T-cell (primary cell): ENCODE data around the gene RASSF3. TPM values are rescaled to one million over a fixed set of nuclear protein-coding genes. Genes with fewer than 3 reads are reported as not detected.
A peak's percentile ranks its signal among the peaks of the same experiment; 100 is the strongest.

Experiments used
- ATAC-seq, 4 experiments: fragments of 200-7000 bp in 3 of 4; fragments of 150-1000 bp in 1 of 4; cut with Tn5 transposase; replicated peaks in 1 of 4; 1 replicate in 3 of 4; 2 replicates in 1 of 4; pipeline ENCODE4 v1.10.0; 2021; ENCODE audit warnings: moderate library complexity in 3 of 4, mild to moderate bottlenecking in 2 of 4, moderate number of reproducible peaks in 1 of 4
- CTCF ChIA-PET, 2 donors: fragments of 300-600 bp; sonication (Branson Sonifier 250); formaldehyde crosslinking; loops; one replicate each; lab custom pipeline; 2022; ENCODE audit warnings: antibody characterized with exemption in 2 of 2; lab: Charles Lee
- POLR2A ChIA-PET, 2 donors: fragments of 300-600 bp; sonication (Branson Sonifier 250); formaldehyde crosslinking; loops; one replicate each; lab custom pipeline; 2022; ENCODE audit warnings: antibody characterized with exemption in 2 of 2; lab: Charles Lee
- DNase-seq, 35 experiments: peaks; one replicate each; pipeline versions ENCODE4 v3.0.0 to v3.0.0-alpha.2; 2013 to 2023
- H3K27ac ChIP-seq: one replicate; pipeline ENCODE4 v1.5.1; 2013; ENCODE audit warnings: low read length
- H3K27me3 ChIP-seq, 2 experiments: replicated peaks in 1 of 2; 1 replicate in 1 of 2; 2 replicates in 1 of 2; pipeline versions ENCODE4 v1.6.1 to v1.7.0; 2013; ENCODE audit warnings: low read length in 1 of 2, mixed read lengths in 1 of 2; ENCODE audit not compliant: control insufficient read depth in 2 of 2, insufficient read depth in 2 of 2; ENCODE audit errors: extremely low read depth in 1 of 2
- H3K36me3 ChIP-seq, 2 donors: 1 replicate in 1 of 2; 2 replicates in 1 of 2; pipeline versions ENCODE4 v1.6.1 to v1.7.0; 2013; ENCODE audit warnings: low read length in 1 of 2; ENCODE audit not compliant: control insufficient read depth in 2 of 2, insufficient read depth in 1 of 2; ENCODE audit errors: extremely low read depth in 1 of 2
- H3K4me1 ChIP-seq, 2 experiments: 1 replicate in 1 of 2; 2 replicates in 1 of 2; pipeline versions ENCODE4 v1.6.1 to v1.7.0; 2013; ENCODE audit warnings: low read length in 2 of 2, mixed read lengths in 1 of 2; ENCODE audit not compliant: insufficient read depth in 2 of 2, control insufficient read depth in 1 of 2; ENCODE audit errors: extremely low read depth in 1 of 2
- H3K4me3 ChIP-seq, 2 donors: 1 replicate in 1 of 2; 2 replicates in 1 of 2; pipeline versions ENCODE4 v1.5.1 to v1.7.0; 2013; ENCODE audit warnings: mild to moderate bottlenecking in 2 of 2, low read length in 1 of 2, moderate library complexity in 1 of 2; ENCODE audit not compliant: control insufficient read depth in 1 of 2; ENCODE audit errors: extremely low read depth in 1 of 2
- H3K9me3 ChIP-seq: 2 replicates; pipeline ENCODE4 v1.7.0; 2013
- H3K27ac Mint-ChIP-seq, 2 donors: one replicate each; pipeline ENCODE4 v1.8.0; 2020 to 2021; ENCODE audit warnings: mild to moderate bottlenecking in 2 of 2, mixed read lengths in 2 of 2
- H3K27me3 Mint-ChIP-seq, 2 donors: one replicate each; pipeline ENCODE4 v1.8.0; 2021 to 2022; ENCODE audit warnings: mixed read lengths in 2 of 2
- H3K36me3 Mint-ChIP-seq: one replicate; pipeline ENCODE4 v1.8.0; 2021; ENCODE audit warnings: mixed read lengths
- H3K4me1 Mint-ChIP-seq, 3 donors: one replicate each; pipeline ENCODE4 v1.8.0; 2020 to 2022; ENCODE audit warnings: mixed read lengths in 3 of 3, mild to moderate bottlenecking in 1 of 3
- H3K4me3 Mint-ChIP-seq, 3 donors: one replicate each; pipeline ENCODE4 v1.8.0; 2020 to 2022; ENCODE audit warnings: mild to moderate bottlenecking in 3 of 3, mixed read lengths in 3 of 3, moderate library complexity in 3 of 3
- H3K9me3 Mint-ChIP-seq, 3 donors: one replicate each; pipeline ENCODE4 v1.8.0; 2020 to 2022; ENCODE audit warnings: mixed read lengths in 3 of 3
- WGBS: methylation state at CpG from one replicate; pipeline ENCODE4 v1.1.5; 2013; ENCODE audit warnings: missing lambda C conversion rate; ENCODE audit not compliant: insufficient coverage; 5-methylcytosine and 5-hydroxymethylcytosine counted together
- total RNA-seq, 35 experiments: library from RNA in 6 of 35; stranded (reverse) in 6 of 35; fragments of 120-200 nt in 1 of 35; gene quantifications; one replicate each; pipeline versions ENCODE4 v1.2.1 to v1.2.4 and lab custom pipeline; 2013 to 2026

RASSF3 gene
- total RNA-seq, 5 donors from 2014 or later (not counting 1 experiment from before 2014, with no cell fraction given): 113 to 167 (median 149) TPM

GRCh38 chr12:64639466-64639865 lies 29.2 kb downstream of the RASSF3 start:
- H3K27me3 Mint-ChIP-seq: no peaks in the 10 kb centered on the region
- peak overlapping the region in 1 of 3 donors; percentile 32 for H3K4me3 Mint-ChIP-seq

GRCh38 chr12:64646318-64646717 lies 36.0 kb downstream of the RASSF3 start:
- H3K27me3 Mint-ChIP-seq: no peaks in the 10 kb centered on the region
- peaks cover 4 to 10% of the 10 kb centered on the region in 2 donors for H3K36me3 ChIP-seq
- peak in 1 of 4 experiments; percentile 23 for ATAC-seq

More at GRCh38 chr12:64639466-64639865, 29.2 kb downstream of the RASSF3 start:
- H3K9me3 ChIP-seq: no peaks in the 10 kb centered on the region
- DNase-seq (no peak), ATAC-seq (no peak)
- H3K27ac ChIP-seq: no peak overlapping the region
- Mint-ChIP-seq H3K9me3 (no peaks in the 10 kb centered on the region), H3K4me1 (peaks cover 76 to 85% (median 83%) of the 10 kb centered on the region in 3 donors), H3K36me3 (peaks cover 30% of the 10 kb centered on the region), H3K27ac (peak overlapping the region; percentile 79 to 83)
- H3K27me3 ChIP-seq: no peaks in the 10 kb centered on the region
- CTCF ChIA-PET: interaction anchor here in 1 of 2 donors (0.6 kb wide), 1 partner anchor 12 kb away, joined by 3 read pairs; no protein-coding TSS in a partner anchor
- POLR2A ChIA-PET: no interaction called here
- WGBS: no CpG with 5 or more reads among the region's 1 CpG
- H3K4me1 ChIP-seq: peaks cover 20 to 65% of the 10 kb centered on the region in 2 experiments
- peaks cover 4 to 7% of the 10 kb centered on the region in 2 donors for H3K36me3 ChIP-seq
- no peak overlapping the region for H3K4me3 ChIP-seq

GRCh38 chr12:64649487-64649886 lies 39.2 kb downstream of the RASSF3 start:
- no peaks in the 10 kb centered on the region for H3K27me3 ChIP-seq
- ATAC-seq (no peak), DNase-seq (no peak)
- no peaks in the 10 kb centered on the region for H3K27me3 Mint-ChIP-seq
- peaks cover 86 to 91% (median 87%) of the 10 kb centered on the region in 3 donors for H3K4me1 Mint-ChIP-seq
- peak overlapping the region in 2 of 3 donors; percentile 3 to 14 for H3K4me3 Mint-ChIP-seq
- CTCF ChIA-PET: interaction anchor here in 1 of 2 donors (0.7 kb wide), 2 partner anchors 29 to 41 kb away, joined by 3 read pairs; no protein-coding TSS in a partner anchor
- peaks cover 22% of the 10 kb centered on the region for H3K36me3 Mint-ChIP-seq
- peak overlapping the region; percentile 72 to 79 for H3K27ac Mint-ChIP-seq
- no peak overlapping the region for H3K4me3 ChIP-seq
- no peak overlapping the region for H3K27ac ChIP-seq
- POLR2A ChIA-PET: interaction anchor here in 1 of 2 donors (0.5 kb wide), 1 partner anchor 16 kb away, joined by 3 read pairs; no protein-coding TSS in a partner anchor
- H3K9me3 Mint-ChIP-seq: no peaks in the 10 kb centered on the region
- 100% methylated on average over 5 of the region's 6 CpGs for WGBS
- peaks cover under 1 to 10% of the 10 kb centered on the region in 2 donors for H3K36me3 ChIP-seq
- peaks cover 26 to 75% of the 10 kb centered on the region in 2 experiments for H3K4me1 ChIP-seq
- H3K9me3 ChIP-seq: no peaks in the 10 kb centered on the region

More at GRCh38 chr12:64646318-64646717, 36.0 kb downstream of the RASSF3 start:
- H3K36me3 Mint-ChIP-seq: peaks cover 25% of the 10 kb centered on the region
- Histone ChIP-seq H3K27ac (no peak overlapping the region), H3K4me1 (peaks cover 25 to 69% of the 10 kb centered on the region in 2 experiments), H3K27me3 (no peaks in the 10 kb centered on the region), H3K9me3 (no peaks in the 10 kb centered on the region), H3K4me3 (no peak overlapping the region)
- peak overlapping the region; percentile 2 to 57 for H3K27ac Mint-ChIP-seq
- no peaks in the 10 kb centered on the region for H3K9me3 Mint-ChIP-seq
- no peak for DNase-seq
- POLR2A ChIA-PET: interaction anchor here in 1 of 2 donors (0.9 kb wide), 1 partner anchor 19 kb away, joined by 5 read pairs; no protein-coding TSS in a partner anchor
- peaks cover 80 to 85% (median 83%) of the 10 kb centered on the region in 3 donors for H3K4me1 Mint-ChIP-seq
- no peak overlapping the region for H3K4me3 Mint-ChIP-seq
- CTCF ChIA-PET: no interaction called here

GRCh38 chr12:64650762-64651161 lies 40.5 kb downstream of the RASSF3 start:
- WGBS: no CpG with 5 or more reads among the region's 4 CpGs
- Histone ChIP-seq H3K4me1 (peaks cover 26 to 76% of the 10 kb centered on the region in 2 experiments), H3K4me3 (no peak overlapping the region), H3K36me3 (peaks cover 0 to 10% of the 10 kb centered on the region in 2 donors), H3K27ac (no peak overlapping the region), H3K27me3 (no peaks in the 10 kb centered on the region), H3K9me3 (no peaks in the 10 kb centered on the region)
- H3K9me3 Mint-ChIP-seq: no peaks in the 10 kb centered on the region
- H3K4me3 Mint-ChIP-seq: peak overlapping the region in 2 of 3 donors; percentile 13 to 41
- H3K27ac Mint-ChIP-seq: peak overlapping the region; percentile 75 to 76
- peaks cover 83 to 89% (median 88%) of the 10 kb centered on the region in 3 donors for H3K4me1 Mint-ChIP-seq
- H3K36me3 Mint-ChIP-seq: peaks cover 24% of the 10 kb centered on the region
- ATAC-seq: no peak
- DNase-seq: no peak
- CTCF ChIA-PET: interaction anchor here (0.6 to 0.9 kb wide), 3 partner anchors 12 to 19 kb away, joined by 5 to 6 read pairs (median 6); no protein-coding TSS in a partner anchor
- H3K27me3 Mint-ChIP-seq: no peaks in the 10 kb centered on the region
- POLR2A ChIA-PET: interaction anchor here in 1 of 2 donors (0.5 to 0.7 kb wide), 2 partner anchors 17 to 56 kb away, joined by 3 to 10 read pairs; no protein-coding TSS in a partner anchor

GRCh38 chr12:64652346-64652745 lies 42.1 kb downstream of the RASSF3 start:
- Histone ChIP-seq H3K9me3 (no peaks in the 10 kb centered on the region), H3K27ac (peak overlapping the region; percentile 32), H3K36me3 (peaks cover 0 to 17% of the 10 kb centered on the region in 2 donors), H3K27me3 (no peaks in the 10 kb centered on the region), H3K4me3 (no peak overlapping the region), H3K4me1 (peaks cover 35 to 87% of the 10 kb centered on the region in 2 experiments)
- Mint-ChIP-seq H3K36me3 (peaks cover 36% of the 10 kb centered on the region), H3K4me3 (peak overlapping the region in 1 of 3 donors; percentile 65), H3K27me3 (no peaks in the 10 kb centered on the region), H3K4me1 (peaks cover 86 to 92% (median 92%) of the 10 kb centered on the region in 3 donors), H3K27ac (peak overlapping the region; percentile 84 to 87), H3K9me3 (no peaks in the 10 kb centered on the region)
- 80% methylated on average over 1 of the region's 2 CpGs for WGBS
- ChIA-PET POLR2A (no interaction called here), CTCF (interaction anchor here in 1 of 2 donors (1.1 kb wide), 1 partner anchor 17 kb away, joined by 3 read pairs; no protein-coding TSS in a partner anchor)
- DNase-seq (no peak), ATAC-seq (no peak)

GRCh38 chr12:64653123-64653522 lies 42.8 kb downstream of the RASSF3 start:
- Mint-ChIP-seq H3K27ac (peak overlapping the region; percentile 84 to 87), H3K36me3 (peaks cover 40% of the 10 kb centered on the region), H3K4me1 (peaks cover 88 to 94% (median 94%) of the 10 kb centered on the region in 3 donors), H3K4me3 (peak overlapping the region in 2 of 3 donors; percentile 15 to 65), H3K9me3 (no peaks in the 10 kb centered on the region), H3K27me3 (no peaks in the 10 kb centered on the region)
- no peak for ATAC-seq
- WGBS: no CpG with 5 or more reads among the region's 1 CpG
- Histone ChIP-seq H3K36me3 (peaks cover 0 to 17% of the 10 kb centered on the region in 2 donors), H3K9me3 (no peaks in the 10 kb centered on the region), H3K27ac (peak overlapping the region; percentile 38), H3K4me3 (no peak overlapping the region), H3K27me3 (no peaks in the 10 kb centered on the region), H3K4me1 (peaks cover 37 to 87% of the 10 kb centered on the region in 2 experiments)
- CTCF ChIA-PET: interaction anchor here in 1 of 2 donors (0.6 kb wide), 1 partner anchor 145 kb away, joined by 3 read pairs; no protein-coding TSS in a partner anchor
- POLR2A ChIA-PET: no interaction called here
- no peak for DNase-seq
